Transverse colon (tissue), 4 donors: Measurements from ENCODE around the gene TEKT4. TPM values are rescaled to one million over a fixed set of nuclear protein-coding genes. Genes with fewer than 3 reads are reported as not detected.
"Not testable (repeated sequence)": the region's sequence is repeated elsewhere in the genome, so short reads cannot be mapped to it uniquely, and the experiment has no call there.

Experiments
- DNase-seq: peaks from one replicate; pipeline ENCODE4 v3.0.0-alpha.2; 2019
- H3K27ac ChIP-seq, 4 donors: fragments of 200-600 bp; sonication (generic); 2 replicates each; pipeline ENCODE4 v1.5.1; 2016 to 2018; ENCODE audit warnings: inconsistent platforms in 4 of 4
- H3K27me3 ChIP-seq: fragments of 200-600 bp; sonication (generic); 2 replicates; pipeline ENCODE4 v1.5.1; 2017; ENCODE audit warnings: inconsistent platforms
- H3K36me3 ChIP-seq, 4 donors: fragments of 200-600 bp; sonication (generic); 2 replicates each; pipeline ENCODE4 v1.5.1; 2017 to 2019; ENCODE audit warnings: inconsistent platforms in 4 of 4
- H3K4me1 ChIP-seq, 4 donors: fragments of 200-600 bp; sonication (generic); 2 replicates each; pipeline ENCODE4 v1.5.1; 2017 to 2020; ENCODE audit warnings: inconsistent platforms in 4 of 4
- H3K4me3 ChIP-seq, 4 donors: fragments of 200-600 bp; sonication (generic); 1 replicate in 1 of 4; 2 replicates in 3 of 4; pipeline versions ENCODE4 v1.5.1 to v1.6.1; 2017 to 2019; ENCODE audit warnings: inconsistent platforms in 4 of 4
- H3K9me3 ChIP-seq, 2 donors: fragments of 200-600 bp; sonication (generic); 2 replicates each; pipeline ENCODE4 v1.5.1; 2017 to 2019; ENCODE audit warnings: inconsistent platforms in 2 of 2
- EP300 ChIP-seq: sonication (generic); formaldehyde crosslinking; IDR thresholded peaks from one replicate; pipeline ENCODE4 v1.6.1; 2017; ENCODE audit warnings: antibody characterized with exemption, low read depth
- POLR2A ChIP-seq: fragments of 450-650 bp; IDR thresholded peaks from one replicate; pipeline ENCODE4 v1.6.1; 2016; ENCODE audit warnings: antibody characterized with exemption, mild to moderate bottlenecking, moderate library complexity
- POLR2AphosphoS5 ChIP-seq, 3 donors: sonication (generic); formaldehyde crosslinking; IDR thresholded peaks; one replicate each; pipeline ENCODE4 v1.6.1; 2016; ENCODE audit warnings: antibody characterized with exemption in 3 of 3
- WGBS, 2 donors: methylation state at CpG; one replicate each; pipeline ENCODE4 v1.1.5; 2018; ENCODE audit warnings: low coverage in 1 of 2; 5-methylcytosine and 5-hydroxymethylcytosine counted together
- in situ Hi-C, 4 donors: fragments of 200-750 bp; cut with MboI; loops; one replicate each; pipeline versions ENCODE4 v1.15.0 to v1.15.1; 2017; ENCODE audit warnings: low sequenced_read_pairs in 3 of 4, low pct_ligation_motif_present in 1 of 4, low pct_unique_long_range_greater_than_20kb in 1 of 4
- intact Hi-C: fragments of 100-400 bp; cut with DNase I; formaldehyde crosslinking; loops from one replicate; pipeline ENCODE4 v1.15.1; 2023; ENCODE audit warnings: low total_unique reads
- total RNA-seq, 4 donors: library from RNA; depleted of rRNA; stranded (reverse); fragments of >200 nt; gene quantifications; one replicate each; pipeline ENCODE4 v1.1.0, GENCODE V29; 2016
- TF ChIP-seq, protein P1 (sequence below), 5 experiments: fragments of 200-600 bp in 3 of 5; fragments of 450-650 bp in 2 of 5; sonication (generic) in 3 of 5; IDR thresholded peaks; 1 replicate in 2 of 5; 2 replicates in 3 of 5; pipeline ENCODE4 v1.5.1; 2016 to 2017; ENCODE audit warnings: antibody characterized with exemption in 5 of 5, inconsistent platforms in 3 of 5, mild to moderate bottlenecking in 2 of 5, moderate library complexity in 1 of 5

The TEKT4 gene
- total RNA-seq, 4 donors from 2014 or later, result not detected

DNA sequence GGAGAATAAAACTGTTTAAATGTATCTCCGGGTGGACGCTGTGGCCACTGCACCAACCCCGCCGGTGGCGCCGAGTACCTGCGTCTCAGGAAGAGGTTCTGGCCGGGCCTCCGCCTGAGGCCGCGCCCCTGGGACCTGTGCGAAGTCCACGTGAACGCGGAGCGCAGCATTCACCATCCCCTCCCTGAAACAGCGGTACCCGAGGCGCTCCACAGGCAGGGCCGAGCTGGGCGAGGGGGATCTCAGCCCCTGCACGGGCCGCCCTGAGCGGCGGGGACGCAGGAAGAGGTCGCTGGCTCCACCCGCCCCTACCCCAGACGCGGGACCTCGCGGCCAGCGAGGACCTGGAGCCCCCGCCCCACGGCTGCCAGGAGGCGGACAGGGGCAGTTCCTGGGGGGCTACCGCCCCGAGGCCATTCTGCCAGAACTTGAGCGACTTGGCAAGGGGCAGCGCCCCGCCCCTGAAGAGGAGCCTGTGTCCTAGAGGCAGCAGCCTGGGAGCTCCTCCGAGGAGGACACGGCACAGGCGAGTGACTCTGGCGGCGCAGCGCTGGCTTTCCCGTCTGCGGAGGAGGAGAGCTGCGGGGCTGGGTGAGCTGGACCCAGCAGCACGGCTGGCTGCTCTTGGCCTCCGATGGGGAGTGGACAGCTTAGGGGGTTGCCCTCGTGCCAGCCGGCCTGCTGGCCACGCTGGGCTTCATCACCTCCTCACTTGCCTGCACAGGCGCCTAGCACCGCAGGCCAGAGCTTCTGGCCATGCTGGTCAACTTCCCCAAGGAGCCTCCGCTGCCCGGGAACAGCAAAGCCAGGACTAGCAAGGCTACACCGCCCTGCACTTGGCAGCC lies 9.7 kb upstream of the TEKT4 start:
- 0 to 12% methylated on average over 7 to 52 of the region's 60 CpGs for WGBS, 2 donors
- no peak overlapping the region for H3K27ac ChIP-seq
- TF ChIP-seq EP300 (no peak), POLR2AphosphoS5 (IDR thresholded peaks at IDR 0.05) (no peak), POLR2A (no peak)
- TF ChIP-seq, protein P1, sequence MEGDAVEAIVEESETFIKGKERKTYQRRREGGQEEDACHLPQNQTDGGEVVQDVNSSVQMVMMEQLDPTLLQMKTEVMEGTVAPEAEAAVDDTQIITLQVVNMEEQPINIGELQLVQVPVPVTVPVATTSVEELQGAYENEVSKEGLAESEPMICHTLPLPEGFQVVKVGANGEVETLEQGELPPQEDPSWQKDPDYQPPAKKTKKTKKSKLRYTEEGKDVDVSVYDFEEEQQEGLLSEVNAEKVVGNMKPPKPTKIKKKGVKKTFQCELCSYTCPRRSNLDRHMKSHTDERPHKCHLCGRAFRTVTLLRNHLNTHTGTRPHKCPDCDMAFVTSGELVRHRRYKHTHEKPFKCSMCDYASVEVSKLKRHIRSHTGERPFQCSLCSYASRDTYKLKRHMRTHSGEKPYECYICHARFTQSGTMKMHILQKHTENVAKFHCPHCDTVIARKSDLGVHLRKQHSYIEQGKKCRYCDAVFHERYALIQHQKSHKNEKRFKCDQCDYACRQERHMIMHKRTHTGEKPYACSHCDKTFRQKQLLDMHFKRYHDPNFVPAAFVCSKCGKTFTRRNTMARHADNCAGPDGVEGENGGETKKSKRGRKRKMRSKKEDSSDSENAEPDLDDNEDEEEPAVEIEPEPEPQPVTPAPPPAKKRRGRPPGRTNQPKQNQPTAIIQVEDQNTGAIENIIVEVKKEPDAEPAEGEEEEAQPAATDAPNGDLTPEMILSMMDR (IDR thresholded peaks at IDR 0.05), result no peak
- in situ Hi-C loops (no loop called here), intact Hi-C loops (no loop called here)
- no peak for DNase-seq
- peaks cover 0 to 8% (median 0%) of the 10 kb centered on the region in 4 donors for H3K4me1 ChIP-seq
- no peak overlapping the region for H3K4me3 ChIP-seq
- H3K36me3 ChIP-seq, result no peaks in the 10 kb centered on the region
- peaks cover 80% of the 10 kb centered on the region for H3K27me3 ChIP-seq
- H3K9me3 ChIP-seq, result no peaks in the 10 kb centered on the region

DNA sequence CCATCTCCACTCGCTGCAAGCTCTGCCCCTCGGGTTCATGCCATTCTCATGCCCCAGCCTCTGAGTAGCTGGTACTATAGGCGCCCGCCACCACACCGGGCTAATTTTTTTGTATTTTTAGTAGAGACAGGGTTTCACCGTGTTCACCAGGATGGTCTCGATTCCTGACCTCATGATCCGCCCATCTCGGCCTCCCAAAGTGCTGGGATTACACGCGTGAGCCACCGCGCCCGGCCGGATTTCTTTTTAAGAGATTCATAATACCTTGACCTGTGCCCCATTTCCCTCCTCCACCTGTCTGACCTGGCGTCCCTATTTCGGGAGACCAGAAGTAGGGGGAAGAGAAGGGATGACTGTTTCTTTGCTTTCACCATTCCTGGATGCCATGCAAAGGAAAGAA lies 8.3 kb upstream of the TEKT4 start:
- WGBS, 2 donors, result 84 to 86% methylated on average over 9 to 17 of the region's 17 CpGs
- H3K9me3 ChIP-seq, H3K4me3 ChIP-seq, H3K36me3 ChIP-seq, DNase-seq, intact Hi-C loops, H3K4me1 ChIP-seq, H3K27ac ChIP-seq, in situ Hi-C loops: not testable (repeated sequence)
- H3K27me3 ChIP-seq, result peaks cover 66% of the 10 kb centered on the region

DNA sequence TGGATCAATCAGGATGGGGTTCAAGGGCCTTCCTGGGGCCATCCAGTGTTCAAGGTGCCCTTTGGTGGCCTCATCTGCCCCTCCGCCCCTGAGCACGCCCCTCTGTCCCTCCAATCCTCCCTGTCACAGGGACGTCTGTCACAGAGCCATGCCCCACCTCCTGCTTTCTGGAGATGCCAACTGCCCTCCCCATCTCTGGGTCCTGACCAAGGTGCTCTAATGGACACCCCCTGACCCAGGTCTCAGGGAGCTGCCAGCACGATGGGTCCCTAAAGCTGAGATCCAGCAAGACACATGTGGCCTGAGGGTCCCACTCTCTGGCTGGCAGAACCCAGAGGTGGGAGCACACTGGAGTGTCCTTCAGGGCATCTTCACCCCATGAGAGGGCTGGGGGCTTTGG lies 2.1 kb upstream of the TEKT4 start:
- Histone ChIP-seq H3K27ac (no peak overlapping the region), H3K4me1 (no peaks in the 10 kb centered on the region), H3K36me3 (no peaks in the 10 kb centered on the region), H3K27me3 (peaks cover 50% of the 10 kb centered on the region), H3K9me3 (no peaks in the 10 kb centered on the region), H3K4me3 (no peak overlapping the region)
- intact Hi-C loops, result no loop called here
- 79% methylated on average over 4 of the region's 4 CpGs; no CpG with 5 or more reads in 1 of the 2 donors for WGBS, 2 donors
- in situ Hi-C loops, result no loop called here
- no peak for DNase-seq
- TF ChIP-seq POLR2AphosphoS5 (IDR thresholded peaks at IDR 0.05) (no peak), POLR2A (no peak), EP300 (no peak)
- TF ChIP-seq, protein P1 (IDR thresholded peaks at IDR 0.05), result no peak

DNA sequence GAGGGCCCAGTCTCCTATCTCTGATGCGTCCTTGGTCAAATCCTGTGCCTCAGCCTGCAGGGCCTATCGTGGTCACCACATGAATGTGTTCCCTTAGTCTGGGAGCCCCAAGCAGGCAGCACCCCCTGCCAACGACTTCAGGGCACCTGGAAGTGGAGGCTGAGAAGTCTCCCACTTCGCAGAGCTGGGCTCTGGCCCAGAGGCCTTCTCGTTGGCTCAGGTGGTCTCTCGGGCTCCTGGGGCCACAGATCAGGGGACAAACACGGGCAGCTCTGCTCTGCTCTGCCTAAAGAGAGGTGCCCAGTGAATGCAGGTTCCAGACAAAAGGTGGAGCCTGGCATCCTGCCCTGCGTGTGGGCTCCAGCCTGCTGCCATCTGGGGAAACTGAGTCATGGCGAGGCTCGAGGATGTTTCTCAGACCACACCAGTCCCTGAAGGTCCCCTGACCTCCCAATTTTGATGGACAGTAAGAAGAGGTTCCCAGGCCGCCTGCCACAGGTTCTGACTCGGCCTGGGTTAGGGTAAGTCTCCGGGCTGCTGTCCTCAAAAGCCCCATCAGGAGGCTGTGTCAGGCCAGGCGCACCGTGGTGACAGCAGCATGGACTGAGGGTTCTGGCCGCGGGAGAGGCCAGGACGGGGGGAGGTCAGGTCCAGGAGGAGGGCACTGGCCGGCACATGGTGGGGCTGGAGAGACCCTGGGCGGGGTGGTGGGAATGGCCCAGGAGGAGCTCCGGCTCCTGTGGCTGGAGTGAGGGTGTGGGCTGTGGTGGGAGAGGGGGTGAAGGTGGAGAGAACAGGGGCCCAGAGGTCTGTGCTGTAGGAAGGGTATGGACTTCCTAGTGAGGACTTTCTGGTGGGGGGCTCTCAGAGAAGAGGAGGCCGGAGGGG lies 1.4 kb upstream of the TEKT4 start:
- intact Hi-C loops (no loop called here), in situ Hi-C loops (no loop called here)
- Histone ChIP-seq H3K9me3 (no peaks in the 10 kb centered on the region), H3K27me3 (peaks cover 51% of the 10 kb centered on the region), H3K4me1 (no peaks in the 10 kb centered on the region), H3K36me3 (no peaks in the 10 kb centered on the region), H3K27ac (no peak overlapping the region), H3K4me3 (no peak overlapping the region)
- DNase-seq, result no peak
- WGBS, 2 donors, result 79% methylated on average over 19 of the region's 22 CpGs; no CpG with 5 or more reads in 1 of the 2 donors
- no peak for TF ChIP-seq POLR2A
- no peak for TF ChIP-seq POLR2AphosphoS5 (IDR thresholded peaks at IDR 0.05)
- TF ChIP-seq, protein P1 (IDR thresholded peaks at IDR 0.05), result no peak
- no peak for TF ChIP-seq EP300
